Esophagus muscularis mucosa (tissue), 4 donors: ENCODE data around the gene SULF2.

Source experiments
- EP300 ChIP-seq: sonication (generic); formaldehyde crosslinking; IDR thresholded peaks from one replicate; pipeline ENCODE4 v1.6.1; 2017; ENCODE audit warnings: antibody characterized with exemption
- POLR2A ChIP-seq: fragments of 450-650 bp; IDR thresholded peaks from one replicate; pipeline ENCODE4 v1.6.1; 2017; ENCODE audit warnings: antibody characterized with exemption, moderate library complexity, mild to moderate bottlenecking, low read depth
- POLR2AphosphoS5 ChIP-seq, 2 donors: sonication (generic); formaldehyde crosslinking; IDR thresholded peaks; one replicate each; pipeline ENCODE4 v1.6.1; 2017; ENCODE audit warnings: antibody characterized with exemption in 2 of 2
- TF ChIP-seq, protein P1 (sequence below), 3 experiments: fragments of 200-600 bp in 2 of 3; fragments of 450-650 bp in 1 of 3; sonication (generic) in 2 of 3; IDR thresholded peaks; one replicate each; pipeline ENCODE4 v1.5.1; 2017 to 2019; ENCODE audit warnings: antibody characterized with exemption in 3 of 3, mild to moderate bottlenecking in 2 of 3, moderate library complexity in 1 of 3

DNA sequence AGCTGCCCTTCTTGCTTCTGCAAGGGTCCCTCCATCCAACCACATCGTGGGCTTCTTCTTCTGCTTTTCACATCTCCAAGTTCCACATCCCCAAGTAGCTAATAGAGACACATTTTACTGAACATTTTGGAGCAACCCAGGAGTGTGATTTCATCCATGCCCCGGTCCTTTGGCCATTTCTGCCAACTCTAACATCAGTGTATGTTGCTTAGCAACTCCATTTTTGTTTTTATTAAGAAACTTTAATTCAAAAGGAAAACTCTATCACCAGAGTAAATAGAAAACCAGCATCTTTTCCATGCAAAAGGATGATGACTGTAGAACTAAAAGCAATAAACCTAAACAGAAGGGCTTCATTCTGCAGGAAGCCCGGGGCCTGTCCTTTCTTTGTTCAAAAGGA is 32.7 kb upstream of the SULF2 start:
- TF ChIP-seq POLR2AphosphoS5 (IDR thresholded peaks at IDR 0.05): no peak
- TF ChIP-seq, protein P1, sequence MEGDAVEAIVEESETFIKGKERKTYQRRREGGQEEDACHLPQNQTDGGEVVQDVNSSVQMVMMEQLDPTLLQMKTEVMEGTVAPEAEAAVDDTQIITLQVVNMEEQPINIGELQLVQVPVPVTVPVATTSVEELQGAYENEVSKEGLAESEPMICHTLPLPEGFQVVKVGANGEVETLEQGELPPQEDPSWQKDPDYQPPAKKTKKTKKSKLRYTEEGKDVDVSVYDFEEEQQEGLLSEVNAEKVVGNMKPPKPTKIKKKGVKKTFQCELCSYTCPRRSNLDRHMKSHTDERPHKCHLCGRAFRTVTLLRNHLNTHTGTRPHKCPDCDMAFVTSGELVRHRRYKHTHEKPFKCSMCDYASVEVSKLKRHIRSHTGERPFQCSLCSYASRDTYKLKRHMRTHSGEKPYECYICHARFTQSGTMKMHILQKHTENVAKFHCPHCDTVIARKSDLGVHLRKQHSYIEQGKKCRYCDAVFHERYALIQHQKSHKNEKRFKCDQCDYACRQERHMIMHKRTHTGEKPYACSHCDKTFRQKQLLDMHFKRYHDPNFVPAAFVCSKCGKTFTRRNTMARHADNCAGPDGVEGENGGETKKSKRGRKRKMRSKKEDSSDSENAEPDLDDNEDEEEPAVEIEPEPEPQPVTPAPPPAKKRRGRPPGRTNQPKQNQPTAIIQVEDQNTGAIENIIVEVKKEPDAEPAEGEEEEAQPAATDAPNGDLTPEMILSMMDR (IDR thresholded peaks at IDR 0.05): no peak
- no peak for TF ChIP-seq EP300
- no peak for TF ChIP-seq POLR2A
